ENCODE measurements around the gene STK40. TPM values are rescaled to one million over a fixed set of nuclear protein-coding genes. Genes with fewer than 3 reads are reported as not detected.

Gene STK40
- 20.2 and 22.9 TPM in 2 replicates for total RNA-seq

GRCh38 chr1:36385410-36386264 is at the start of gene STK40:
TSS of gene STK40 (minus strand) at chr1:36385924. CDS start at chr1:36361332, 24,592 bp downstream.

GRCh38 chr1:36397378-36398230 is 11.9 kb upstream of the STK40 start, which contains the start of gene LSM10:
TSS of gene LSM10 (minus strand) at chr1:36397908. CDS start at chr1:36394129, 3,779 bp downstream.

GRCh38 chr1:36323636-36324352 is 61.9 kb downstream of the STK40 start, which contains the start of gene EVA1B:
TSS of gene EVA1B (minus strand) at chr1:36323645. CDS start at chr1:36323037, 608 bp downstream.

GRCh38 chr1:36306210-36306901 is 79.4 kb downstream of the STK40 start, which contains the start of gene SH3D21:
TSS of gene SH3D21 (plus strand) at chr1:36306368. CDS start at chr1:36306421, 53 bp downstream.

Small RNA genes lying within 50 kb of the gene (small RNA-seq; reads per million reads assigned to genes)
- gene RNU4-27P (not detected), gene SNORA63C (1.4 reads per million, percentile 34 among the genes with 10 or more reads in this experiment)

Other genes starting within 250 kb of the STK40 start
- gene TRAPPC3, start 236.4 kb downstream of the STK40 start, total RNA-seq, result 89.3 and 96.1 TPM in 2 replicates
- gene MAP7D1, start 229.8 kb downstream of the STK40 start, total RNA-seq, result 164 and 176 TPM in 2 replicates
- gene THRAP3, start 161.5 kb downstream of the STK40 start, total RNA-seq, result 140 and 172 TPM in 2 replicates
- gene SH3D21, start 79.6 kb downstream of the STK40 start, total RNA-seq, result 2.8 and 3.1 TPM in 2 replicates
- 75.4 and 94.8 TPM in 2 replicates for gene EVA1B, start 62.3 kb downstream of the STK40 start, total RNA-seq
- gene LSM10, start 12.0 kb upstream of the STK40 start, total RNA-seq, result 8.9 and 9.3 TPM in 2 replicates
- gene OSCP1, start 64.5 kb upstream of the STK40 start, total RNA-seq, result 2.7 and 4.4 TPM in 2 replicates
- gene MRPS15, start 78.5 kb upstream of the STK40 start, total RNA-seq, result 87.2 and 89.7 TPM in 2 replicates
- gene CSF3R, start 97.0 kb upstream of the STK40 start, total RNA-seq, result not detected in 2 replicates